Breast epithelium (tissue), 3 donors: ENCODE measurements around the gene U2SURP.

Source experiments
- POLR2A ChIP-seq: fragments of 450-650 bp; IDR thresholded peaks from one replicate; pipeline ENCODE4 v1.6.1; 2016; ENCODE audit warnings: antibody characterized with exemption, mild to moderate bottlenecking, moderate library complexity
- TF ChIP-seq, protein P1 (sequence below), 3 donors: fragments of 450-650 bp; IDR thresholded peaks; one replicate each; pipeline ENCODE4 v1.5.1; 2016 to 2017; ENCODE audit warnings: antibody characterized with exemption in 3 of 3, mild to moderate bottlenecking in 3 of 3, moderate library complexity in 3 of 3

DNA sequence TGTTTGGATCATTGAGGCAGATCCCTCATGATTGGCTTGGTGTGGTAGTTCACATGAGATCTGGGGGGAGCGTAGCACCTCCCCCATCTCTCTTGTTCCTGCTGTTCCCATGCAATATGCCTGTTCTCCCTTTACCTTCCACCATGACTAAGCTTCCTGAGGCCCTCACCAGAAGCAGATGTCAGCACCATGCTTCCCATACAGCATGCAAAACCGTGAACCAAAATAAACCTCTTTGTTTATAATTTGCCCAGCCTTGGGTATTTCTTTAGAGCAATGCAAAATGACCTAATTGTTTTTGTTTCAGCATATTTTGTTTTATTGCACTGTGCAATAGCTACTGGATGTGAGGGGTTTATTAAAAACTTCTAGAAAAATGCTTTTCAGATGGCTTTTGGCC lies 61.6 kb downstream of the U2SURP start:
- TF ChIP-seq, protein P1, sequence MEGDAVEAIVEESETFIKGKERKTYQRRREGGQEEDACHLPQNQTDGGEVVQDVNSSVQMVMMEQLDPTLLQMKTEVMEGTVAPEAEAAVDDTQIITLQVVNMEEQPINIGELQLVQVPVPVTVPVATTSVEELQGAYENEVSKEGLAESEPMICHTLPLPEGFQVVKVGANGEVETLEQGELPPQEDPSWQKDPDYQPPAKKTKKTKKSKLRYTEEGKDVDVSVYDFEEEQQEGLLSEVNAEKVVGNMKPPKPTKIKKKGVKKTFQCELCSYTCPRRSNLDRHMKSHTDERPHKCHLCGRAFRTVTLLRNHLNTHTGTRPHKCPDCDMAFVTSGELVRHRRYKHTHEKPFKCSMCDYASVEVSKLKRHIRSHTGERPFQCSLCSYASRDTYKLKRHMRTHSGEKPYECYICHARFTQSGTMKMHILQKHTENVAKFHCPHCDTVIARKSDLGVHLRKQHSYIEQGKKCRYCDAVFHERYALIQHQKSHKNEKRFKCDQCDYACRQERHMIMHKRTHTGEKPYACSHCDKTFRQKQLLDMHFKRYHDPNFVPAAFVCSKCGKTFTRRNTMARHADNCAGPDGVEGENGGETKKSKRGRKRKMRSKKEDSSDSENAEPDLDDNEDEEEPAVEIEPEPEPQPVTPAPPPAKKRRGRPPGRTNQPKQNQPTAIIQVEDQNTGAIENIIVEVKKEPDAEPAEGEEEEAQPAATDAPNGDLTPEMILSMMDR (IDR thresholded peaks at IDR 0.05), result no peak
- no peak for TF ChIP-seq POLR2A
